Ammon's horn (tissue), 1 donor: ENCODE measurements around the gene HTRA3.

ENCODE experiments used
- DNase-seq: peaks from one replicate; pipeline ENCODE4 v3.0.0-alpha.2; 2016; ENCODE audit warnings: low spot score

HTRA3 gene

GRCh38 chr4:8234715-8235114 is 34.8 kb upstream of the HTRA3 start:
- DNase-seq = no peak

DNA sequence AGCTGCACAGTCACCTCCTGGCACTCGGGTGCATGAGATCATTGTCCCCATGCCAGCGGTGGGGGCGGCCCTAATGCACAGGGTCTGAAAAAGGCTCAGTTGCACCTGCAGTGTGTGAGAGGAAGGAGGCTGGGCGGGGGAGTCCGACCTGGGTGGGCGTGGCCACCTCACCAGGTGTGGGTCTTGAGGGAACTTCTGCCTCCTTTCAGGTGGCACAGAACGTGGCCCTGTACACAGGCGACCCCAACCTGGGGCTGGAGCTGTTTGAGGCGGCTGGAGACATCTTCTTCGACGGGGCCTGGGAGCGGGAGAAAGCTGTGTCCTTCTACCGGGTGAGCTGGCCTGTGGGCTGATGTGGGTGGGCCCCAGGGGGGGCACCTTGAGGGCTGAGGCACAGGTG is 34.3 kb upstream of the HTRA3 start:
- DNase-seq = no peak

DNA sequence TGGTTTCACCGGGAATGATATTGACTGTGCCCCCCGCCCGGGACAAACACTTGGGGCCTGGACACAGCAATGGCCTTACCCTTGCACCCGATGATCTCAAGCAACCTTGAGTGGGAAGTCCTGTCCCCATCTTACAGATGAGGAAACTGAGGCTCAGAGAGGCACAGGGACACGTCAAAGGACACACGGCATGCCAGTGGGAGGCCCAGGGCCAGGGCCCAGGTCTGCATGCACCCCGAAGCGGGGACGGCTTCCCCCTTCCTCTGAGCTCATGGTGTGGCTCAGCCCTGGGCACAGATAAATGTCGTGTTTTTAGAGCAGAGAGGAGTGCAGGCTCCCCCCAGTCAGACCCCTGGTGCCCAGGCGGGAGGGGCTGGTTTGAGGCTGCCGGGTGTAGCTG is 33.9 kb upstream of the HTRA3 start:
- no peak for DNase-seq

GRCh38 chr4:8236106-8236919 is 33.2 kb upstream of the HTRA3 start:
- no peak for DNase-seq

DNA sequence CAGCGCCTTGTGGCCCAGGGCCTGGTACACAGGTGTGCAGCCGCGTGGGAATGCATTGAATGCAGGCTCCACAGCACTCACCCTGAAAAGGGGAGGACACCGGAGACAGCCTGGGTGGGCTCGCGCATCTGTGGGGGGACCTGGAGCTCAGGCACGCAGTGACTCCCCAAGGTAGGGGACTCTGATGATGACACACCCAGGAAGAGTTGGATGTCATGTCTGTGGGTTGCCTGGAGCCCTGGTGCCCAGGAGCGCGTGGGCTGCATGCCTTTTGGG is 32.7 kb upstream of the HTRA3 start:
- DNase-seq = no peak

DNA sequence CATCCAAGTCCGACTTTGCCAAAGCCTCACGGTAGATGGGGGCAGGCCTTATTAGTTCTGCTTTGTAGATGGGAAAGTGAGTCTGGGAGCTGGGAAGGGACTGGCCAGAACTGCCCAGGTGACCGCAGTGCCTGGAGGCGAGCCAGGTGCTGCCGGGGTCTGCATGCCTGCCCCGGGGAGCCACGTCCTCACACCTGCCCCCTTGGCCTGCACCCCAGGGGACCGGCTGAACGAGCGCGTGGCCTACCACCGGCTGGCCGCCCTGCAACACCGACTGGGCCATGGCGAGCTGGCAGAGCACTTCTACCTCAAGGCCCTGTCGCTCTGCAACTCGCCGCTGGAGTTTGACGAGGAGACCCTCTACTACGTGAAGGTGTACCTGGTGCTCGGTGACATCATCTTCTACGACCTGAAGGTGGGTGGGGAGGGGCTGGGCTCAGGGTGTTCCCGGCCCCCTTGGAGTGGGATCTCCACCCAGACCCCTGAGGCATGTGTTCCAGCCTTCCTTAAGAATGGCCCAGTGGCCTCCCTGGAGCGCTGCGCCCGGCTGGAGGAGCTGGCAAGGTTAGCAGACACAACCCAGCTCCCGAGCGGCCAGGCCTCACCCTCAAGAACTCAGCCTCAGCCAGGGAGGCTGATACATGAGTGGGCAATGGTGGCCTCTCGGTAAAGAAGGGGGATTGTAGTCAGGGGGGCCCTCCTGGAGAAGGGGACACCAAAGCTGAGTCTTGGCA is 32.1 kb upstream of the HTRA3 start:
- DNase-seq = no peak

DNA sequence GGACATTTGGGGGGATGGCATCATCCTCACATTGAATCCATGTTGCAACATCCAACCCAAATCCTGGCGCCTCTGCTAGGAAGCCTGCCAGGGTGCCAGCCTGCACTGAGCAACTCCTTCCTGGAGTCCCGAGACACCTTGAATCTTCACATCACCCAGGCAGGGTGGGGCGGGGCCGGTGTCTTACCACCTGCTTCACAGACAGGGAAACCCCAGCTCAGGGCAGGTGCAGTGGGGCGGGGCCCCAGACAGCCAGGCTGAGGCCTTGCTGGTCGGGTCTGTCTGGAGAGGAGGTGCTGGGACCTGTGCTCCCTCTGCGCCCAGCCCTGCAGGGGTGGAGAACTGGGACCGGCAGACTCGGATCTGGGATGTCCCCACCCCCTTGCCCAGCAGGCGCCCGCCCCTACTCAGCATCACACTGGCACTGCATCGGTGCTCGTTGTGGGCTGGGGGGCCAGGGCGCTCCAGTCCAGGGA is 31.5 kb upstream of the HTRA3 start:
- DNase-seq = no peak

GRCh38 chr4:8238515-8239053 is 31.0 kb upstream of the HTRA3 start:
- no peak for DNase-seq

GRCh38 chr4:8239226-8239625 is 30.3 kb upstream of the HTRA3 start:
- DNase-seq = no peak

DNA sequence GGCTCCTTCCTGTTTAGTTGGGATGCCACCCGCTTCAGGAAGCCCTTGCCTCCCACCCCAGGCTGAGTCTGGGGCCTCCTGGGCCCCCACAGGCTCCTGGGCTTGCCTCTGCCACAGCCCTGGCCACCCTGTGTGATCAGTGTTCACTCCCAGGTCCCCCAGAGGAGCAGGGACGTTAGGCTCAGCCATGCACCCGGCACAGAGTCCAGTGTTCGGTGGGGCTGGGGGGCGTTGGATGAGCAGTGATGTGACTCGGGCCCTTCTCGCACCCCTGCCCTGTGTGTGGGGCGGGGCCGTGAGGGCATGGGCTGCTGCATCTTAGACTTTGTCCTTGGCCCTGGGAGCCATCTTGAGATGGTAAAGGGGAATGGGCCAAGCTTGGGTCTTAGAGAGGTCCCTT is 29.9 kb upstream of the HTRA3 start:
- no peak for DNase-seq

GRCh38 chr4:8240211-8241041 is 29.1 kb upstream of the HTRA3 start:
- peak; percentile 35 for DNase-seq

GRCh38 chr4:8241211-8241779 is 28.3 kb upstream of the HTRA3 start:
- DNase-seq = no peak

GRCh38 chr4:8241895-8242696 is 27.5 kb upstream of the HTRA3 start:
- peak; percentile 64 for DNase-seq

GRCh38 chr4:8242782-8243560 is 26.6 kb upstream of the HTRA3 start:
- no peak for DNase-seq

GRCh38 chr4:8244001-8244757 is 25.4 kb upstream of the HTRA3 start:
- no peak for DNase-seq

DNA sequence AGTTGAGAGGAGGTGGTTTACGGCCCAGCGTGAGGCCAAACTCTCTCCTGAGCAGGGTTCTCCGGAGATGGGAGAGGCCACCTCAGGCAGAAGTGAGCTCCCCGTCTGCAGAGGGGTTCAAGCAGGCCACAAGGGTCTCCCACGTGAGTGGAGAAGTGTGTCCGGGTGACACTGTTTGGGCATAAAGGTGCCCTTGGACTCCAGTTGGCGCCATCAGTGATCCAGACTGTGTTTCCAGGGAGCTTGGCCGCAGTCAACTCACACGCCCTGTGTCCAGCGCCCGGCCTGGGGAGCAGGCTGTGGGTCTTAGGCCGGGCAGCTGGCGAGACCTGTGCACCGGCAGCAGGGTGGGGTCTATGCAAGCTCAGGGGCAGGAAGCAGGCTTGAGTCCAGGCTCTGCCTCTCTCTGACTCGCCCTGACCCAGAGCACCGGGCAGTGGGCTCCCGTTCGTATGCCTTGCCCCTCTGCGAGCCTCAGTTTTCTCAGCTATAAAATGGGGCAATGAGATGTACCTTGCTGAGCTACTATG is 24.6 kb upstream of the HTRA3 start:
- DNase-seq = no peak

- no peak for DNase-seq
Measured at GRCh38 chr4:8245884-8246833, 23.4 kb upstream of the HTRA3 start.
